ENCODE data around the gene FLVCR2.

- no peak for TF ChIP-seq CTCF (conservative IDR thresholded peaks at IDR 0.05; ENCODE audit: low read depth, low read length)
- TF ChIP-seq EZH2 (IDR thresholded peaks at IDR 0.05; ENCODE audit: low read length, unreplicated experiment), result no peak
- no peak for TF ChIP-seq EZH2phosphoT487 (IDR thresholded peaks at IDR 0.05; ENCODE audit: borderline replicate concordance, low read length)
These were observed 110.6 kb downstream of the FLVCR2 start for GRCh38 chr14:75689012-75689411.

Data from PC-3 (cell line).